ENCODE data around the gene PITPNM1. TPM values are rescaled to one million over a fixed set of nuclear protein-coding genes. Genes with fewer than 3 reads are reported as not detected.

Gene PITPNM1
- total RNA-seq, result 93.2 and 138 TPM in 2 replicates

GRCh38 chr11:67504950-67505581, at the start of gene PITPNM1:
Gene PITPNM1, minus strand, starts transcription at chr11:67505363. Its CDS starts 1,183 bp downstream, at chr11:67504180.

GRCh38 chr11:67522844-67523555, 17.8 kb upstream of the PITPNM1 start, which contains the start of gene CABP2:
Gene CABP2, minus strand, starts transcription at chr11:67523446. Its CDS starts 120 bp downstream, at chr11:67523326.

GRCh38 chr11:67507864-67508485, 2.8 kb upstream of the PITPNM1 start, which contains the start of gene CDK2AP2:
Gene CDK2AP2, minus strand, starts transcription at chr11:67508162. Its CDS starts 80 bp downstream, at chr11:67508082.

GRCh38 chr11:67482827-67483798, 22.1 kb downstream of the PITPNM1 start, which contains the start of gene AIP:
Gene AIP, plus strand, starts transcription at chr11:67483026. Its CDS starts 133 bp downstream, at chr11:67483159.

GRCh38 chr11:67468759-67469507, 36.2 kb downstream of the PITPNM1 start, which contains the start of gene TMEM134:
Gene TMEM134, minus strand, starts transcription at chr11:67469251. Its CDS starts 59 bp downstream, at chr11:67469192.

GRCh38 chr11:67455054-67455453, 50.1 kb downstream of the PITPNM1 start, which contains the start of gene CABP4:
Gene CABP4, plus strand, starts transcription at chr11:67455354. Its CDS starts 70 bp downstream, at chr11:67455424.

GRCh38 chr11:67452141-67452952, 52.8 kb downstream of the PITPNM1 start, which contains the start of gene GPR152:
Gene GPR152, minus strand, starts transcription at chr11:67452729. Its CDS starts 5 bp downstream, at chr11:67452724.

Other genes starting within 250 kb of the PITPNM1 start
- 36.5 and 39.3 TPM in 2 replicates for gene GRK2, start 238.9 kb downstream of the PITPNM1 start, total RNA-seq
- gene ANKRD13D, start 216.1 kb downstream of the PITPNM1 start, total RNA-seq, result 31.4 and 32.5 TPM in 2 replicates
- 20.2 and 57.3 TPM in 2 replicates for gene SSH3, start 201.8 kb downstream of the PITPNM1 start, total RNA-seq
- gene POLD4, start 151.8 kb downstream of the PITPNM1 start, total RNA-seq, result 117 and 123 TPM in 2 replicates
- 17.8 and 29.8 TPM in 2 replicates for gene CLCF1, start 131.8 kb downstream of the PITPNM1 start, total RNA-seq
- gene RAD9A, start 113.4 kb downstream of the PITPNM1 start, total RNA-seq, result 7.4 and 9.8 TPM in 2 replicates
- 266 and 298 TPM in 2 replicates for gene PPP1CA, start 103.5 kb downstream of the PITPNM1 start, total RNA-seq
- 0.33 and 0.76 TPM in 2 replicates for gene TBC1D10C, start 101.3 kb downstream of the PITPNM1 start, total RNA-seq
- 0.33 and 7.5 TPM in 2 replicates for gene CARNS1, start 89.7 kb downstream of the PITPNM1 start, total RNA-seq
- 55.7 and 76.3 TPM in 2 replicates for gene RPS6KB2, start 76.9 kb downstream of the PITPNM1 start, total RNA-seq
- 0.25 and 1.8 TPM in 2 replicates for gene PTPRCAP, start 67.7 kb downstream of the PITPNM1 start, total RNA-seq
- 145 and 203 TPM in 2 replicates for gene CORO1B, start 61.9 kb downstream of the PITPNM1 start, total RNA-seq
- gene GPR152, start 52.6 kb downstream of the PITPNM1 start, total RNA-seq, result not detected in 2 replicates
- not detected in 2 replicates for gene CABP4, start 50.0 kb downstream of the PITPNM1 start, total RNA-seq
- 58.2 and 61.9 TPM in 2 replicates for gene TMEM134, start 36.1 kb downstream of the PITPNM1 start, total RNA-seq
- 59.2 and 87.3 TPM in 2 replicates for gene AIP, start 22.3 kb downstream of the PITPNM1 start, total RNA-seq
- gene CDK2AP2, start 2.8 kb upstream of the PITPNM1 start, total RNA-seq, result 107 and 165 TPM in 2 replicates
- not detected in 2 replicates for gene CABP2, start 18.1 kb upstream of the PITPNM1 start, total RNA-seq
- 2,936 and 3,710 TPM in 2 replicates for gene GSTP1, start 78.4 kb upstream of the PITPNM1 start, total RNA-seq
- 205 and 246 TPM in 2 replicates for gene NDUFV1, start 101.6 kb upstream of the PITPNM1 start, total RNA-seq
- 19.1 and 27.5 TPM in 2 replicates for gene NUDT8, start 124.6 kb upstream of the PITPNM1 start, total RNA-seq
- not detected in 2 replicates for gene TBX10, start 134.4 kb upstream of the PITPNM1 start, total RNA-seq
- gene ACY3, start 145.4 kb upstream of the PITPNM1 start, total RNA-seq, result 0.13 TPM in 1 of 2 replicates, not detected in the other
- not detected in 2 replicates for gene ALDH3B2, start 169.3 kb upstream of the PITPNM1 start, total RNA-seq

Measured in mesangial cell (primary cell).